ENCODE data around the gene IMMP2L.

Gene IMMP2L

GRCh38 chr7:111107579-111107978 lies 454.7 kb downstream of the IMMP2L start:
- TF ChIP-seq TAF1 (IDR thresholded peaks at IDR 0.05; ENCODE audit: borderline replicate concordance, insufficient read depth, low read length) (no peak), FOXP2 (optimal IDR thresholded peaks at IDR 0.05; ENCODE audit: borderline replicate concordance, extremely low read depth, extremely low read length, insufficient read depth) (no peak), POLR2AphosphoS5 (IDR thresholded peaks at IDR 0.05; ENCODE audit: low read depth, low read length) (no peak), REST (IDR thresholded peaks at IDR 0.05; ENCODE audit: insufficient read depth in 1 of 2, low read depth in 2 of 2, low read length in 2 of 2) (no peak), SIN3A (IDR thresholded peaks at IDR 0.05; ENCODE audit: borderline replicate concordance, insufficient read depth, low read length) (no peak)

DNA sequence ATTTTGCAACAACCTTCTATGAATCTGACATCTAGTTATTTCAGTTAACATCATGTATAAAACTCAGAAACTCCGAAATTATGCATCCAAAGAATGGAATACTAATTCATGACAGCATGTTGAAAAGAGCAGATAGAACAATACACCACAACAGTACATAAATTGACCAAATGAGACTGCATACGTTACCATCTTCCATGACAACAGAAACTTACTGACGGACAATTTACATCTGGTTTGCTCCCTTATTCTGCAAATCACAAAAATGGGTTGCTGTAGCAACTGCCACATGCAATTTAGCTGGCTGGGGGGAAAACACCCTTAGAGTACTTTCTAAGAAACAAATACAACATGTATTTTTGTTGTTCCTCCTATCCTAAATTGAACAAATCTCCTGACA lies 457.0 kb downstream of the IMMP2L start:
- TF ChIP-seq FOXP2 (optimal IDR thresholded peaks at IDR 0.05; ENCODE audit: borderline replicate concordance, extremely low read depth, extremely low read length, insufficient read depth): no peak
- TF ChIP-seq TAF1 (IDR thresholded peaks at IDR 0.05; ENCODE audit: borderline replicate concordance, insufficient read depth, low read length): no peak
- TF ChIP-seq REST (IDR thresholded peaks at IDR 0.05; ENCODE audit: insufficient read depth in 1 of 2, low read depth in 2 of 2, low read length in 2 of 2): no peak
- TF ChIP-seq SIN3A (IDR thresholded peaks at IDR 0.05; ENCODE audit: borderline replicate concordance, insufficient read depth, low read length): no peak
- no peak for TF ChIP-seq POLR2AphosphoS5 (IDR thresholded peaks at IDR 0.05; ENCODE audit: low read depth, low read length)

DNA sequence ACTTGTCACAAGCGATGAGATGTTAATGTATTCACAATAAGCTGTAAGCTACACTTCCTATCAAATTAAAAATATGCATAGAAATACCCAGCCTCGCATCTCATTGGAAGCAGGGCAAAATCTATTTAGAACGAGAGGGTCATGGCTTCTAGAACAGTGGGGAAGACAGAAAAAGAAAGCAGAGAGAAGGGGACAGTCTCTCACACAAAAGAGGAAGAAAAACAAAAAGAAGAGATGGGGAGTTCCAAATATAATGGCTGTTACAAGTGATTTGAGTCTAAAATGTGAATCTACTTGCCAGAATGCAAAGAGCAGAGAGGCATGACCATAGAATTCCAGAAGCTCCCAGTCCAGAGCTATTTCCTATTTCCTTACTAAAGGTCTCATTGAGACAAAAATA lies 457.6 kb downstream of the IMMP2L start:
- TF ChIP-seq POLR2AphosphoS5 (IDR thresholded peaks at IDR 0.05; ENCODE audit: low read depth, low read length): no peak
- TF ChIP-seq REST (IDR thresholded peaks at IDR 0.05; ENCODE audit: insufficient read depth in 1 of 2, low read depth in 2 of 2, low read length in 2 of 2): no peak

DNA sequence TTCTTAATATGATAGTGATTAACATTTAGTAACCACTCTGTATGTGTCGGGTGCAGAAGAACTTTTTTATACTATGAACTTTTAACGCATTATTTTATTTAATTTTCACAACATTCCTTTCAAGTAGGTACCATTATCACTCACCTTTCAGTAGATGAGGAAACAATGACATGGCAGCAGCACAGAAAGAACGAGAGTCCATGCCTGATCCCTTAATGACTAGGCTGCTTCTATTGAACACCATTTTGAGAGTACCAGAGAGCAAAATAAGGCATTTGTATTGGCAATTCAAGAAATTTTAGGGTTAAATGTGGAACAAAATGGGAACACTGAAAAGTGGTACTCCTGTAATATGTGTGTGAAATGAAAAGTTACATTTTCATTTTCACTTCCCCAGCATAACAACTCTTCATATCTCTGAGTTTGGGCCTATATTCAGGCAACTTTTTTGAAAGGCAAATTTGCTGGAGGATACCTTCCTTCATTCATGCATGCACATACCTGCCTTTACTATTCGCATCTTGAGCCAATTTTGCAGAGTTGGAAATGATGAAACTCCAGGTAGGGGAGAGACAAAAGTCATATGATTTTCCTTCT lies 458.5 kb downstream of the IMMP2L start:
- no peak for TF ChIP-seq REST (IDR thresholded peaks at IDR 0.05; ENCODE audit: insufficient read depth in 1 of 2, low read depth in 2 of 2, low read length in 2 of 2)
- no peak for TF ChIP-seq SIN3A (IDR thresholded peaks at IDR 0.05; ENCODE audit: borderline replicate concordance, insufficient read depth, low read length)
- no peak for TF ChIP-seq POLR2AphosphoS5 (IDR thresholded peaks at IDR 0.05; ENCODE audit: low read depth, low read length)
- TF ChIP-seq FOXP2 (optimal IDR thresholded peaks at IDR 0.05; ENCODE audit: borderline replicate concordance, extremely low read depth, extremely low read length, insufficient read depth): no peak
- no peak for TF ChIP-seq TAF1 (IDR thresholded peaks at IDR 0.05; ENCODE audit: borderline replicate concordance, insufficient read depth, low read length)

GRCh38 chr7:111103136-111103535 lies 459.2 kb downstream of the IMMP2L start:
- TF ChIP-seq FOXP2 (optimal IDR thresholded peaks at IDR 0.05; ENCODE audit: borderline replicate concordance, extremely low read depth, extremely low read length, insufficient read depth) (no peak), REST (IDR thresholded peaks at IDR 0.05; ENCODE audit: insufficient read depth in 1 of 2, low read depth in 2 of 2, low read length in 2 of 2) (no peak), TAF1 (IDR thresholded peaks at IDR 0.05; ENCODE audit: borderline replicate concordance, insufficient read depth, low read length) (no peak), POLR2AphosphoS5 (IDR thresholded peaks at IDR 0.05; ENCODE audit: low read depth, low read length) (no peak), SIN3A (IDR thresholded peaks at IDR 0.05; ENCODE audit: borderline replicate concordance, insufficient read depth, low read length) (no peak)
